ENCODE results near the gene MMP20.

DNA sequence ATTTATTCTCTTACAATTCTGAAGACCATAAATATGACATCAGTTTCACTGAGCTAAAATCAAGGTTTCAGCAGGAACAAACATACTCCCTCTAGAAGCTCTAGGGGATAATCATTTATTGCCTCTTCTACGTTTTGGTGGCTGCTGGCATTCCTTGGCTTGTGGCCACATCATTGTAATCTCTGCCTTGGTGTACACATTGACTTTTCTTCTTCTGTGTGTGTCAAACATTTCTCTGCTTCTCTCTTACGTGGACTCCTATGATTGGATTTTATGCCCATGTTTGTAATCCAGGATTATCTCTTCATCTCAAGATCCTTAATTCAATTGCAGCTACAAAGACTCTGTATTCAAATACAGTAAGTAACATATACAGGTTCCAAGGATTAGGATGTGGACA, 30.4 kb upstream of the MMP20 start:
- TF ChIP-seq CREM (CRISPR knock-in tag; IDR thresholded peaks at IDR 0.05): no peak
- TF ChIP-seq, protein P1, sequence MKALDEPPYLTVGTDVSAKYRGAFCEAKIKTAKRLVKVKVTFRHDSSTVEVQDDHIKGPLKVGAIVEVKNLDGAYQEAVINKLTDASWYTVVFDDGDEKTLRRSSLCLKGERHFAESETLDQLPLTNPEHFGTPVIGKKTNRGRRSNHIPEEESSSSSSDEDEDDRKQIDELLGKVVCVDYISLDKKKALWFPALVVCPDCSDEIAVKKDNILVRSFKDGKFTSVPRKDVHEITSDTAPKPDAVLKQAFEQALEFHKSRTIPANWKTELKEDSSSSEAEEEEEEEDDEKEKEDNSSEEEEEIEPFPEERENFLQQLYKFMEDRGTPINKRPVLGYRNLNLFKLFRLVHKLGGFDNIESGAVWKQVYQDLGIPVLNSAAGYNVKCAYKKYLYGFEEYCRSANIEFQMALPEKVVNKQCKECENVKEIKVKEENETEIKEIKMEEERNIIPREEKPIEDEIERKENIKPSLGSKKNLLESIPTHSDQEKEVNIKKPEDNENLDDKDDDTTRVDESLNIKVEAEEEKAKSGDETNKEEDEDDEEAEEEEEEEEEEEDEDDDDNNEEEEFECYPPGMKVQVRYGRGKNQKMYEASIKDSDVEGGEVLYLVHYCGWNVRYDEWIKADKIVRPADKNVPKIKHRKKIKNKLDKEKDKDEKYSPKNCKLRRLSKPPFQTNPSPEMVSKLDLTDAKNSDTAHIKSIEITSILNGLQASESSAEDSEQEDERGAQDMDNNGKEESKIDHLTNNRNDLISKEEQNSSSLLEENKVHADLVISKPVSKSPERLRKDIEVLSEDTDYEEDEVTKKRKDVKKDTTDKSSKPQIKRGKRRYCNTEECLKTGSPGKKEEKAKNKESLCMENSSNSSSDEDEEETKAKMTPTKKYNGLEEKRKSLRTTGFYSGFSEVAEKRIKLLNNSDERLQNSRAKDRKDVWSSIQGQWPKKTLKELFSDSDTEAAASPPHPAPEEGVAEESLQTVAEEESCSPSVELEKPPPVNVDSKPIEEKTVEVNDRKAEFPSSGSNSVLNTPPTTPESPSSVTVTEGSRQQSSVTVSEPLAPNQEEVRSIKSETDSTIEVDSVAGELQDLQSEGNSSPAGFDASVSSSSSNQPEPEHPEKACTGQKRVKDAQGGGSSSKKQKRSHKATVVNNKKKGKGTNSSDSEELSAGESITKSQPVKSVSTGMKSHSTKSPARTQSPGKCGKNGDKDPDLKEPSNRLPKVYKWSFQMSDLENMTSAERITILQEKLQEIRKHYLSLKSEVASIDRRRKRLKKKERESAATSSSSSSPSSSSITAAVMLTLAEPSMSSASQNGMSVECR (CRISPR knock-in tag; IDR thresholded peaks at IDR 0.05; ENCODE audit: borderline replicate concordance): no peak
- TF ChIP-seq, protein P2, sequence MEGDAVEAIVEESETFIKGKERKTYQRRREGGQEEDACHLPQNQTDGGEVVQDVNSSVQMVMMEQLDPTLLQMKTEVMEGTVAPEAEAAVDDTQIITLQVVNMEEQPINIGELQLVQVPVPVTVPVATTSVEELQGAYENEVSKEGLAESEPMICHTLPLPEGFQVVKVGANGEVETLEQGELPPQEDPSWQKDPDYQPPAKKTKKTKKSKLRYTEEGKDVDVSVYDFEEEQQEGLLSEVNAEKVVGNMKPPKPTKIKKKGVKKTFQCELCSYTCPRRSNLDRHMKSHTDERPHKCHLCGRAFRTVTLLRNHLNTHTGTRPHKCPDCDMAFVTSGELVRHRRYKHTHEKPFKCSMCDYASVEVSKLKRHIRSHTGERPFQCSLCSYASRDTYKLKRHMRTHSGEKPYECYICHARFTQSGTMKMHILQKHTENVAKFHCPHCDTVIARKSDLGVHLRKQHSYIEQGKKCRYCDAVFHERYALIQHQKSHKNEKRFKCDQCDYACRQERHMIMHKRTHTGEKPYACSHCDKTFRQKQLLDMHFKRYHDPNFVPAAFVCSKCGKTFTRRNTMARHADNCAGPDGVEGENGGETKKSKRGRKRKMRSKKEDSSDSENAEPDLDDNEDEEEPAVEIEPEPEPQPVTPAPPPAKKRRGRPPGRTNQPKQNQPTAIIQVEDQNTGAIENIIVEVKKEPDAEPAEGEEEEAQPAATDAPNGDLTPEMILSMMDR (IDR thresholded peaks at IDR 0.05): no peak
- TF ChIP-seq, protein P3, sequence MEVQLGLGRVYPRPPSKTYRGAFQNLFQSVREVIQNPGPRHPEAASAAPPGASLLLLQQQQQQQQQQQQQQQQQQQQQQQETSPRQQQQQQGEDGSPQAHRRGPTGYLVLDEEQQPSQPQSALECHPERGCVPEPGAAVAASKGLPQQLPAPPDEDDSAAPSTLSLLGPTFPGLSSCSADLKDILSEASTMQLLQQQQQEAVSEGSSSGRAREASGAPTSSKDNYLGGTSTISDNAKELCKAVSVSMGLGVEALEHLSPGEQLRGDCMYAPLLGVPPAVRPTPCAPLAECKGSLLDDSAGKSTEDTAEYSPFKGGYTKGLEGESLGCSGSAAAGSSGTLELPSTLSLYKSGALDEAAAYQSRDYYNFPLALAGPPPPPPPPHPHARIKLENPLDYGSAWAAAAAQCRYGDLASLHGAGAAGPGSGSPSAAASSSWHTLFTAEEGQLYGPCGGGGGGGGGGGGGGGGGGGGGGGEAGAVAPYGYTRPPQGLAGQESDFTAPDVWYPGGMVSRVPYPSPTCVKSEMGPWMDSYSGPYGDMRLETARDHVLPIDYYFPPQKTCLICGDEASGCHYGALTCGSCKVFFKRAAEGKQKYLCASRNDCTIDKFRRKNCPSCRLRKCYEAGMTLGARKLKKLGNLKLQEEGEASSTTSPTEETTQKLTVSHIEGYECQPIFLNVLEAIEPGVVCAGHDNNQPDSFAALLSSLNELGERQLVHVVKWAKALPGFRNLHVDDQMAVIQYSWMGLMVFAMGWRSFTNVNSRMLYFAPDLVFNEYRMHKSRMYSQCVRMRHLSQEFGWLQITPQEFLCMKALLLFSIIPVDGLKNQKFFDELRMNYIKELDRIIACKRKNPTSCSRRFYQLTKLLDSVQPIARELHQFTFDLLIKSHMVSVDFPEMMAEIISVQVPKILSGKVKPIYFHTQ (CRISPR knock-in tag; IDR thresholded peaks at IDR 0.05): no peak
- TF ChIP-seq, protein P4, sequence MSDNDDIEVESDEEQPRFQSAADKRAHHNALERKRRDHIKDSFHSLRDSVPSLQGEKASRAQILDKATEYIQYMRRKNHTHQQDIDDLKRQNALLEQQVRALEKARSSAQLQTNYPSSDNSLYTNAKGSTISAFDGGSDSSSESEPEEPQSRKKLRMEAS (CRISPR knock-in tag; IDR thresholded peaks at IDR 0.05): no peak
- TF ChIP-seq, protein P5, sequence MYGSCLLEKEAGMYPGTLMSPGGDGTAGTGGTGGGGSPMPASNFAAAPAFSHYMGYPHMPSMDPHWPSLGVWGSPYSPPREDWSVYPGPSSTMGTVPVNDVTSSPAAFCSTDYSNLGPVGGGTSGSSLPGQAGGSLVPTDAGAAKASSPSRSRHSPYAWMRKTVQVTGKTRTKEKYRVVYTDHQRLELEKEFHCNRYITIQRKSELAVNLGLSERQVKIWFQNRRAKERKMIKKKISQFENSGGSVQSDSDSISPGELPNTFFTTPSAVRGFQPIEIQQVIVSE (CRISPR knock-in tag; IDR thresholded peaks at IDR 0.05; ENCODE audit: borderline replicate concordance): no peak
- no peak for TF ChIP-seq ZNF138 (CRISPR knock-in tag; conservative IDR thresholded peaks at IDR 0.05)
- no peak for TF ChIP-seq TP53 (CRISPR knock-in tag; IDR thresholded peaks at IDR 0.05)
- no peak for TF ChIP-seq JUN (CRISPR knock-in tag; IDR thresholded peaks at IDR 0.05)
- no peak for TF ChIP-seq ATF1 (CRISPR knock-in tag; IDR thresholded peaks at IDR 0.05)
- TF ChIP-seq, protein P6, sequence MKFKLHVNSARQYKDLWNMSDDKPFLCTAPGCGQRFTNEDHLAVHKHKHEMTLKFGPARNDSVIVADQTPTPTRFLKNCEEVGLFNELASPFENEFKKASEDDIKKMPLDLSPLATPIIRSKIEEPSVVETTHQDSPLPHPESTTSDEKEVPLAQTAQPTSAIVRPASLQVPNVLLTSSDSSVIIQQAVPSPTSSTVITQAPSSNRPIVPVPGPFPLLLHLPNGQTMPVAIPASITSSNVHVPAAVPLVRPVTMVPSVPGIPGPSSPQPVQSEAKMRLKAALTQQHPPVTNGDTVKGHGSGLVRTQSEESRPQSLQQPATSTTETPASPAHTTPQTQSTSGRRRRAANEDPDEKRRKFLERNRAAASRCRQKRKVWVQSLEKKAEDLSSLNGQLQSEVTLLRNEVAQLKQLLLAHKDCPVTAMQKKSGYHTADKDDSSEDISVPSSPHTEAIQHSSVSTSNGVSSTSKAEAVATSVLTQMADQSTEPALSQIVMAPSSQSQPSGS (CRISPR knock-in tag; IDR thresholded peaks at IDR 0.05; ENCODE audit: borderline replicate concordance, low read depth): no peak
- TF ChIP-seq TEAD1 (CRISPR knock-in tag; IDR thresholded peaks at IDR 0.05): no peak
- TF ChIP-seq, protein P7, sequence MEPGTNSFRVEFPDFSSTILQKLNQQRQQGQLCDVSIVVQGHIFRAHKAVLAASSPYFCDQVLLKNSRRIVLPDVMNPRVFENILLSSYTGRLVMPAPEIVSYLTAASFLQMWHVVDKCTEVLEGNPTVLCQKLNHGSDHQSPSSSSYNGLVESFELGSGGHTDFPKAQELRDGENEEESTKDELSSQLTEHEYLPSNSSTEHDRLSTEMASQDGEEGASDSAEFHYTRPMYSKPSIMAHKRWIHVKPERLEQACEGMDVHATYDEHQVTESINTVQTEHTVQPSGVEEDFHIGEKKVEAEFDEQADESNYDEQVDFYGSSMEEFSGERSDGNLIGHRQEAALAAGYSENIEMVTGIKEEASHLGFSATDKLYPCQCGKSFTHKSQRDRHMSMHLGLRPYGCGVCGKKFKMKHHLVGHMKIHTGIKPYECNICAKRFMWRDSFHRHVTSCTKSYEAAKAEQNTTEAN (CRISPR knock-in tag; IDR thresholded peaks at IDR 0.05): no peak
